HUES48 (cell line): ENCODE results near the gene LSAMP.

Experiments used
- H3K27ac ChIP-seq: one replicate; pipeline ENCODE4 v1.7.0; 2013; ENCODE audit warnings: low read depth, low read length, inconsistent platforms
- H3K27me3 ChIP-seq: 2 replicates; pipeline ENCODE4 v1.6.1; 2013; ENCODE audit warnings: mild to moderate bottlenecking, low read length; ENCODE audit not compliant: control insufficient read depth, insufficient read depth
- H3K36me3 ChIP-seq: 2 replicates; pipeline ENCODE4 v1.6.1; 2013; ENCODE audit warnings: low read length; ENCODE audit not compliant: control insufficient read depth, insufficient read depth
- H3K4me1 ChIP-seq: 2 replicates; pipeline ENCODE4 v1.6.1; 2013; ENCODE audit warnings: mild to moderate bottlenecking, low read length; ENCODE audit not compliant: control insufficient read depth, insufficient read depth
- H3K4me3 ChIP-seq: 2 replicates; pipeline ENCODE4 v1.5.1; 2013; ENCODE audit warnings: mild to moderate bottlenecking, low read depth, low read length
- H3K9ac ChIP-seq: 2 replicates; pipeline ENCODE4 v1.6.1; 2013; ENCODE audit warnings: mild to moderate bottlenecking, low read depth, low read length, moderate library complexity
- H3K9me3 ChIP-seq: 2 replicates; pipeline ENCODE4 v1.6.1; 2013; ENCODE audit warnings: low read length; ENCODE audit not compliant: control insufficient read depth, insufficient read depth

LSAMP gene

GRCh38 chr3:116112696-116113095, 332.6 kb downstream of the LSAMP start:
- H3K36me3 ChIP-seq, result no peaks in the 10 kb centered on the region
- peaks cover 20% of the 10 kb centered on the region for H3K4me1 ChIP-seq
- H3K4me3 ChIP-seq, result no peak overlapping the region
- no peak overlapping the region for H3K9ac ChIP-seq
- H3K9me3 ChIP-seq, result no peaks in the 10 kb centered on the region
- no peak overlapping the region for H3K27ac ChIP-seq
- H3K27me3 ChIP-seq, result no peaks in the 10 kb centered on the region

- Histone ChIP-seq H3K9ac (no peak overlapping the region), H3K27ac (no peak overlapping the region), H3K36me3 (no peaks in the 10 kb centered on the region), H3K4me1 (peaks cover 20% of the 10 kb centered on the region), H3K27me3 (no peaks in the 10 kb centered on the region), H3K9me3 (no peaks in the 10 kb centered on the region), H3K4me3 (no peak overlapping the region)
Observed at GRCh38 chr3:116111765-116112164, 333.5 kb downstream of the LSAMP start.

- no peak overlapping the region for H3K9ac ChIP-seq
- no peak overlapping the region for H3K4me3 ChIP-seq
- peaks cover 11% of the 10 kb centered on the region for H3K4me1 ChIP-seq
- H3K27me3 ChIP-seq, result no peaks in the 10 kb centered on the region
- H3K36me3 ChIP-seq, result no peaks in the 10 kb centered on the region
- no peak overlapping the region for H3K27ac ChIP-seq
- H3K9me3 ChIP-seq, result no peaks in the 10 kb centered on the region
Observed at GRCh38 chr3:116103868-116104530, 341.3 kb downstream of the LSAMP start.

GRCh38 chr3:116102037-116102436, 343.2 kb downstream of the LSAMP start:
- H3K4me3 ChIP-seq, result no peak overlapping the region
- H3K4me1 ChIP-seq, result peaks cover 11% of the 10 kb centered on the region
- no peak overlapping the region for H3K9ac ChIP-seq
- no peak overlapping the region for H3K27ac ChIP-seq
- H3K36me3 ChIP-seq, result no peaks in the 10 kb centered on the region
- no peaks in the 10 kb centered on the region for H3K27me3 ChIP-seq
- H3K9me3 ChIP-seq, result no peaks in the 10 kb centered on the region

- no peaks in the 10 kb centered on the region for H3K9me3 ChIP-seq
- no peak overlapping the region for H3K4me3 ChIP-seq
- no peak overlapping the region for H3K9ac ChIP-seq
- H3K36me3 ChIP-seq, result no peaks in the 10 kb centered on the region
- no peaks in the 10 kb centered on the region for H3K4me1 ChIP-seq
- H3K27me3 ChIP-seq, result no peaks in the 10 kb centered on the region
- no peak overlapping the region for H3K27ac ChIP-seq
Observed at GRCh38 chr3:116097226-116097625, 348.1 kb downstream of the LSAMP start.

GRCh38 chr3:116096631-116097030, 348.7 kb downstream of the LSAMP start:
- Histone ChIP-seq H3K9me3 (no peaks in the 10 kb centered on the region), H3K4me1 (no peaks in the 10 kb centered on the region), H3K9ac (no peak overlapping the region), H3K4me3 (no peak overlapping the region), H3K27me3 (no peaks in the 10 kb centered on the region), H3K27ac (no peak overlapping the region), H3K36me3 (no peaks in the 10 kb centered on the region)

- no peaks in the 10 kb centered on the region for H3K9me3 ChIP-seq
Observed at GRCh38 chr3:116093374-116093773, 351.9 kb downstream of the LSAMP start.

GRCh38 chr3:116087426-116087825, 357.9 kb downstream of the LSAMP start:
- Histone ChIP-seq H3K4me1 (0 out of 2 replicates have a peak, but pooled peaks cover 4% of the 10 kb centered on the region), H3K9ac (no peak overlapping the region), H3K27ac (no peak overlapping the region), H3K9me3 (no peaks in the 10 kb centered on the region), H3K27me3 (no peaks in the 10 kb centered on the region), H3K36me3 (no peaks in the 10 kb centered on the region), H3K4me3 (no peak overlapping the region)

More at GRCh38 chr3:116093374-116093773, 351.9 kb downstream of the LSAMP start:
- H3K36me3 ChIP-seq, result no peaks in the 10 kb centered on the region
- no peak overlapping the region for H3K9ac ChIP-seq
- H3K4me3 ChIP-seq, result no peak overlapping the region
- H3K27me3 ChIP-seq, result no peaks in the 10 kb centered on the region
- H3K4me1 ChIP-seq, result no peaks in the 10 kb centered on the region
- no peak overlapping the region for H3K27ac ChIP-seq

GRCh38 chr3:116084999-116085791, 360.1 kb downstream of the LSAMP start:
- H3K9me3 ChIP-seq, result no peaks in the 10 kb centered on the region
- H3K36me3 ChIP-seq, result no peaks in the 10 kb centered on the region
- H3K4me1 ChIP-seq, result 0 out of 2 replicates have a peak, but pooled peaks cover 4% of the 10 kb centered on the region
- no peak overlapping the region for H3K9ac ChIP-seq
- H3K27ac ChIP-seq, result no peak overlapping the region
- no peaks in the 10 kb centered on the region for H3K27me3 ChIP-seq
- no peak overlapping the region for H3K4me3 ChIP-seq

- Histone ChIP-seq H3K4me1 (0 out of 2 replicates have a peak, but pooled peaks cover 4% of the 10 kb centered on the region), H3K27me3 (no peaks in the 10 kb centered on the region), H3K4me3 (no peak overlapping the region), H3K36me3 (no peaks in the 10 kb centered on the region), H3K9me3 (no peaks in the 10 kb centered on the region), H3K9ac (no peak overlapping the region), H3K27ac (no peak overlapping the region)
Observed at GRCh38 chr3:116083683-116084082, 361.6 kb downstream of the LSAMP start.

GRCh38 chr3:116078561-116078960, 366.7 kb downstream of the LSAMP start:
- Histone ChIP-seq H3K9ac (no peak overlapping the region), H3K4me3 (no peak overlapping the region), H3K4me1 (no peaks in the 10 kb centered on the region), H3K9me3 (no peaks in the 10 kb centered on the region), H3K27ac (no peak overlapping the region), H3K27me3 (no peaks in the 10 kb centered on the region), H3K36me3 (no peaks in the 10 kb centered on the region)
